BJ (cell line): ENCODE measurements around the gene PDGFD. TPM values are rescaled to one million over a fixed set of nuclear protein-coding genes. Genes with fewer than 3 reads are reported as not detected.

ENCODE experiments used
- CTCF ChIA-PET: fragments of 350-600 bp; formaldehyde crosslinking; extraction: SDS; loops from one replicate; lab custom pipeline; 2021; ENCODE audit warnings: antibody characterized with exemption, inconsistent platforms; lab: Yijun Ruan, JAX
- POLR2A ChIA-PET: fragments of 300-600 bp; sonication (Branson Sonifier 250); formaldehyde crosslinking; extraction: SDS; loops from one replicate; lab custom pipeline; 2021; ENCODE audit warnings: antibody characterized with exemption; lab: Charles Lee
- DNase-seq: peaks from one replicate; pipeline ENCODE4 v3.0.0-alpha.2; 2011; ENCODE audit warnings: low read depth
- H3K27me3 ChIP-seq: 2 replicates; pipeline ENCODE4 v1.6.0; 2011; ENCODE audit warnings: low read length; ENCODE audit not compliant: control insufficient read depth, insufficient read depth
- H3K36me3 ChIP-seq: 2 replicates; pipeline ENCODE4 v1.5.1; 2011; ENCODE audit warnings: low read length; ENCODE audit not compliant: control insufficient read depth, insufficient read depth
- H3K4me3 ChIP-seq: 2 replicates; pipeline ENCODE4 v1.5.1; 2011; ENCODE audit warnings: low read depth, mild to moderate bottlenecking, control low read depth, low read length
- CTCF ChIP-seq: IDR thresholded peaks from 2 replicates; pipeline ENCODE4 v1.5.1; 2011; ENCODE audit warnings: low read depth, mild to moderate bottlenecking, control low read depth, inconsistent platforms, low read length, moderate library complexity; ENCODE audit not compliant: insufficient read depth
- polyA plus RNA-seq: library from polyadenylated mRNA; depleted of rRNA; stranded (reverse); fragments of >200 nt; gene quantifications from 2 replicates; pipeline ENCODE4 v1.2.3, GENCODE V29; 2011

PDGFD gene
- polyA plus RNA-seq, 1 experiment = 0.72 TPM

GRCh38 chr11:104098555-104098954 lies 65.4 kb downstream of the PDGFD start:
- CTCF ChIA-PET = no interaction called here
- TF ChIP-seq CTCF = no peak
- no peaks in the 10 kb centered on the region for H3K27me3 ChIP-seq
- H3K4me3 ChIP-seq = no peak overlapping the region
- no peaks in the 10 kb centered on the region for H3K36me3 ChIP-seq
- POLR2A ChIA-PET = no interaction called here
- DNase-seq = no peak

GRCh38 chr11:104098132-104098531 lies 65.8 kb downstream of the PDGFD start:
- no peak for TF ChIP-seq CTCF
- CTCF ChIA-PET = no interaction called here

GRCh38 chr11:104096900-104097299 lies 67.0 kb downstream of the PDGFD start:
- no peak for DNase-seq
- POLR2A ChIA-PET = no interaction called here
- CTCF ChIA-PET = no interaction called here
- Histone ChIP-seq H3K27me3 (no peaks in the 10 kb centered on the region), H3K36me3 (no peaks in the 10 kb centered on the region), H3K4me3 (no peak overlapping the region)
- TF ChIP-seq CTCF = no peak

More at GRCh38 chr11:104098132-104098531, 65.8 kb downstream of the PDGFD start:
- H3K4me3 ChIP-seq = no peak overlapping the region
- no peaks in the 10 kb centered on the region for H3K27me3 ChIP-seq
- DNase-seq = no peak
- no peaks in the 10 kb centered on the region for H3K36me3 ChIP-seq
- POLR2A ChIA-PET = no interaction called here

GRCh38 chr11:104095791-104096190 lies 68.2 kb downstream of the PDGFD start:
- no peak for TF ChIP-seq CTCF
- Histone ChIP-seq H3K36me3 (no peaks in the 10 kb centered on the region), H3K4me3 (no peak overlapping the region), H3K27me3 (no peaks in the 10 kb centered on the region)
- CTCF ChIA-PET = interaction anchor here (1.4 kb wide), 1 partner anchor 108 kb away, joined by 3 read pairs; no protein-coding TSS in a partner anchor
- DNase-seq = no peak
- POLR2A ChIA-PET = no interaction called here

- Histone ChIP-seq H3K27me3 (no peaks in the 10 kb centered on the region), H3K36me3 (no peaks in the 10 kb centered on the region), H3K4me3 (no peak overlapping the region)
- no peak for DNase-seq
- no peak for TF ChIP-seq CTCF
- CTCF ChIA-PET = no interaction called here
- POLR2A ChIA-PET = no interaction called here
Measured at GRCh38 chr11:104094576-104094975, 69.4 kb downstream of the PDGFD start.
